ENCODE data around the gene FBXW7. TPM values are rescaled to one million over a fixed set of nuclear protein-coding genes. Genes with fewer than 3 reads are reported as not detected.
A peak's percentile ranks its signal among the peaks of the same experiment; 100 is the strongest.

FBXW7 gene
- total and polyA plus RNA-seq, 2 donors from 2014 or later: 5.5 to 64.0 TPM

DNA sequence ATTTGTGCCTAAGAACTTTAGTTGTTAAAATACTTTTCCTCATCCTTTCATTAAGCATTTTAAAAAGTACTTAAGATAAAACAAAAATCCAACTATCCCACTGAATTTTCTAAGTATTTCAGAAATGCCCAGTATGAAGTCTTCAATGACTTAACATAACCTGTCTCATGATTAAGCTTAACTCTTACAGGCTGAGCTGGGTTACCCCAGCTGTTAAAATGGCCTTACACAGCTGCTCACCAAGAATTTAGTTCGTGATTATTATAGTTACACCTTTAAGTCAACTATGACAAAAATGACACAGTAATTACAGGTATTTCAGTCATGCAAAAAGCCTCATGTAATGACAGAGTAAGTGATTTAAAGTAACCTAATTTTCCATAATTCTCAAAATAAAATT, 145.7 kb downstream of the FBXW7 start:
- Histone ChIP-seq H3K9me3 (ENCODE audit: control insufficient read depth in 2 of 3, insufficient read depth in 1 of 3, low read length in 3 of 3) (no peaks in the 10 kb centered on the region), H3K4me3 (ENCODE audit: low read length in 3 of 3) (no peak overlapping the region), H3K9ac (ENCODE audit: low read length in 3 of 3) (no peak overlapping the region), H3K27ac (ENCODE audit: low read depth in 2 of 2, low read length in 2 of 2) (no peak overlapping the region), H3K4me1 (ENCODE audit: control insufficient read depth in 2 of 3, insufficient read depth in 2 of 3, low read depth in 1 of 3, low read length in 3 of 3) (no peaks in the 10 kb centered on the region), H3K27me3 (ENCODE audit: control insufficient read depth, insufficient read depth, low read length) (no peaks in the 10 kb centered on the region), H3K36me3 (ENCODE audit: control insufficient read depth in 2 of 3, insufficient read depth in 3 of 3, low read length in 3 of 3) (no peaks in the 10 kb centered on the region)
- TF ChIP-seq, protein P1, sequence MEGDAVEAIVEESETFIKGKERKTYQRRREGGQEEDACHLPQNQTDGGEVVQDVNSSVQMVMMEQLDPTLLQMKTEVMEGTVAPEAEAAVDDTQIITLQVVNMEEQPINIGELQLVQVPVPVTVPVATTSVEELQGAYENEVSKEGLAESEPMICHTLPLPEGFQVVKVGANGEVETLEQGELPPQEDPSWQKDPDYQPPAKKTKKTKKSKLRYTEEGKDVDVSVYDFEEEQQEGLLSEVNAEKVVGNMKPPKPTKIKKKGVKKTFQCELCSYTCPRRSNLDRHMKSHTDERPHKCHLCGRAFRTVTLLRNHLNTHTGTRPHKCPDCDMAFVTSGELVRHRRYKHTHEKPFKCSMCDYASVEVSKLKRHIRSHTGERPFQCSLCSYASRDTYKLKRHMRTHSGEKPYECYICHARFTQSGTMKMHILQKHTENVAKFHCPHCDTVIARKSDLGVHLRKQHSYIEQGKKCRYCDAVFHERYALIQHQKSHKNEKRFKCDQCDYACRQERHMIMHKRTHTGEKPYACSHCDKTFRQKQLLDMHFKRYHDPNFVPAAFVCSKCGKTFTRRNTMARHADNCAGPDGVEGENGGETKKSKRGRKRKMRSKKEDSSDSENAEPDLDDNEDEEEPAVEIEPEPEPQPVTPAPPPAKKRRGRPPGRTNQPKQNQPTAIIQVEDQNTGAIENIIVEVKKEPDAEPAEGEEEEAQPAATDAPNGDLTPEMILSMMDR (IDR thresholded peaks at IDR 0.05; ENCODE audit: borderline replicate concordance, extremely low read depth, insufficient read depth): no peak
- intact Hi-C loops (cut with DNase I): no loop called here
- DNase-seq: no peak
- no peak for FAIRE-seq

DNA sequence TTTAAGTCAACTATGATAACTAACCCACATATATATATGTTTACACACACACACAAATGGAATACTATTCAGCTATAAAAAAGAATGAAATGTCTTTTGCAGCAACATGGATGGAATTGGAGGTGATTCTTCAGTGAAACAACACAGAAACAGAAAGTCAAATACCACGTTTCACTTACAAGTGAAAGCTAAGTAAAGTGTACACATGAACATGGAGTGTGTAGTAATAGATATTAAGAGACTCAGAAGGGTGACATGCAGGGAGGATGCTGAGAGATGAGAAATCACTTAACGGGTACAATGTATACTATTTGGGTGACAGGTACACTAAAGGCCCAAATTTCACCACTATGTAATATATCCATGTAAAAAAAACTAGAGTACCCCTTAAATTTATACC, 146.5 kb downstream of the FBXW7 start:
- Histone ChIP-seq H3K36me3 (ENCODE audit: control insufficient read depth in 2 of 3, insufficient read depth in 3 of 3, low read length in 3 of 3) (no peaks in the 10 kb centered on the region), H3K27ac (ENCODE audit: low read depth in 2 of 2, low read length in 2 of 2) (no peak overlapping the region), H3K4me1 (ENCODE audit: control insufficient read depth in 2 of 3, insufficient read depth in 2 of 3, low read depth in 1 of 3, low read length in 3 of 3) (no peaks in the 10 kb centered on the region), H3K27me3 (ENCODE audit: control insufficient read depth, insufficient read depth, low read length) (no peaks in the 10 kb centered on the region), H3K4me3 (ENCODE audit: low read length in 3 of 3) (no peak overlapping the region), H3K9me3 (ENCODE audit: control insufficient read depth in 2 of 3, insufficient read depth in 1 of 3, low read length in 3 of 3) (no peaks in the 10 kb centered on the region), H3K9ac (ENCODE audit: low read length in 3 of 3) (no peak overlapping the region)
- no peak for DNase-seq
- intact Hi-C loops (cut with DNase I): no loop called here
- TF ChIP-seq, protein P1 (IDR thresholded peaks at IDR 0.05; ENCODE audit: borderline replicate concordance, extremely low read depth, insufficient read depth): no peak
- FAIRE-seq: no peak

- FAIRE-seq (peak; percentile 80), DNase-seq (peak in 2 of 5 donors; percentile 10 to 15)
- Histone ChIP-seq H3K4me3 (ENCODE audit: low read length in 3 of 3) (no peak overlapping the region), H3K4me1 (ENCODE audit: control insufficient read depth in 2 of 3, insufficient read depth in 2 of 3, low read depth in 1 of 3, low read length in 3 of 3) (no peaks in the 10 kb centered on the region), H3K27ac (ENCODE audit: low read depth in 2 of 2, low read length in 2 of 2) (no peak overlapping the region), H3K36me3 (ENCODE audit: control insufficient read depth in 2 of 3, insufficient read depth in 3 of 3, low read length in 3 of 3) (no peaks in the 10 kb centered on the region), H3K9me3 (ENCODE audit: control insufficient read depth in 2 of 3, insufficient read depth in 1 of 3, low read length in 3 of 3) (no peaks in the 10 kb centered on the region), H3K9ac (ENCODE audit: low read length in 3 of 3) (no peak overlapping the region), H3K27me3 (ENCODE audit: control insufficient read depth, insufficient read depth, low read length) (no peaks in the 10 kb centered on the region)
- TF ChIP-seq, protein P1 (IDR thresholded peaks at IDR 0.05; ENCODE audit: borderline replicate concordance, extremely low read depth, insufficient read depth): peak; percentile 64
- intact Hi-C loops (cut with DNase I): no loop called here
Measured at GRCh38 chr4:152385551-152385950, 150.3 kb downstream of the FBXW7 start.
